HL-60 (cell line): ENCODE results near the gene ZNF134.

Experiments
- DNase-seq, 2 experiments: peaks; one replicate each; pipeline ENCODE4 v3.0.0-alpha.2; 2010 to 2020; ENCODE audit warnings: low read depth in 1 of 2, low spot score in 1 of 2
- H3K27ac ChIP-seq: fragments of 250-450 bp; sonication (Bioruptor Pico); replicated peaks from 2 replicates; pipeline ENCODE4 v1.5.1; 2020; ENCODE audit warnings: mild to moderate bottlenecking, moderate library complexity
- H3K27me3 ChIP-seq: fragments of 250-450 bp; sonication (Bioruptor Pico); 2 replicates; pipeline ENCODE4 v1.5.1; 2021; ENCODE audit warnings: mild to moderate bottlenecking, moderate library complexity; ENCODE audit not compliant: insufficient read depth, poor library complexity, severe bottlenecking
- H3K4me3 ChIP-seq: replicated peaks from 2 replicates; pipeline ENCODE4 v1.5.1; 2011; ENCODE audit warnings: mild to moderate bottlenecking, control low read depth, low read length; ENCODE audit not compliant: insufficient read depth
- GABPA ChIP-seq: IDR thresholded peaks from 2 replicates; pipeline ENCODE4 v1.6.1; 2012; ENCODE audit warnings: low read depth
- POLR2AphosphoS5 ChIP-seq: IDR thresholded peaks from 2 replicates; pipeline ENCODE4 v1.6.1; 2012; ENCODE audit warnings: low read depth
- SPI1 ChIP-seq: IDR thresholded peaks from 2 replicates; pipeline ENCODE4 v1.6.1; 2012; ENCODE audit warnings: low read depth, mild to moderate bottlenecking, borderline replicate concordance
- TF ChIP-seq, protein P1 (sequence below): IDR thresholded peaks from 2 replicates; pipeline ENCODE4 v1.6.1; 2012; ENCODE audit warnings: low read depth; ENCODE audit not compliant: insufficient replicate concordance
- TF ChIP-seq, protein P2 (sequence below): IDR thresholded peaks from one replicate; pipeline ENCODE4 v1.5.1; 2011; ENCODE audit warnings: low read length, control low read depth, inconsistent platforms; ENCODE audit not compliant: insufficient read depth

Gene ZNF134

DNA sequence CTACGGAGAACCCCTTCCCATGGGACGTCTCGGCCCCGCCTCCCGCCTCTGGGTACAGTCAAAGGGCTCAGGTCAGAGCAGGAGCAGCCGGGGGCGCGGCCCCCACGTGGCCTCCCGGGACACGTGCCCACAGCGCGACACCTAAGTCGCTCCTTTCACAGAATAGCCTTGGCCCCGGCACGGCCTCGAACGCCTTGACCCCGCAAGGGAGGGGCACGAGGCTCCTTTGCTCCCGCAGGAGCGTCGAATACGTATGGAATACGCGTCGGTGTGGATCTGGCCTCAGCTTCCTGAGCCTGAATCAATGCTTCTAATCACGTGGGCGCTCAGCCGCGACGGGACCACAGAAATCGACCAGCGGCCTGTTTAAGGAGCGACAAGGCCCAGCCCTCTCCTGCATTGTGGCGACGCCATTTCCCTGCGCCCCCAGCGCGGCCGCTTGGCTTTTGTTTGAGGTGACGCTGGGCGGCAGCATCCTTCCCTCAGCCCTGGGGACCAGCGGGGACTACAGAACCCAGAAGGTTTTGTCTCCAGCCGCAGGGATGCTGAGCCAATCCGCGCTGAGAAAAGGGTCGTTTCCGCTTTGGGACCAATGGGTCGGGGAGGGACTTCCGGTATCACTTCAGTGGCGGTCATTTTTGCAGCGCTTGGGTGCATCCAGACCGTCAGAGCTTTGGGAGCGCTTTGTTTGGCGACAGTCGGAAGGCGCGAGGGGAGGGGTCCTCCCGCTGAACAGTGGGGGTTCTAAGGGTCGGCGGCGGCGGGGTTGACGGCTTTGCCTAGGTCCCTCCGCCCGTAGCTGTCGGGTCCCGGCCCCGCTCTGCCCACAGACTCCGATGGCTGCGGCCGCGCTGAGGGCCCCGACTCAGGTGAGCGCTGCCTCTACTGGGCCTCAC is 30.3 kb upstream of the ZNF134 start, which contains the start of gene ZIK1:
TSS of gene ZIK1 (plus strand) at position 625 of the 896 bp plus-strand sequence. CDS start at position 837, 212 bp downstream.
- Histone ChIP-seq H3K4me3 (peak within 1 kb of the TSS; percentile 67), H3K27me3 (no peaks in the 10 kb centered on the region), H3K27ac (no peak within 1 kb of the TSS; the same call in 1 of the 2 replicates)
- TF ChIP-seq, protein P1, sequence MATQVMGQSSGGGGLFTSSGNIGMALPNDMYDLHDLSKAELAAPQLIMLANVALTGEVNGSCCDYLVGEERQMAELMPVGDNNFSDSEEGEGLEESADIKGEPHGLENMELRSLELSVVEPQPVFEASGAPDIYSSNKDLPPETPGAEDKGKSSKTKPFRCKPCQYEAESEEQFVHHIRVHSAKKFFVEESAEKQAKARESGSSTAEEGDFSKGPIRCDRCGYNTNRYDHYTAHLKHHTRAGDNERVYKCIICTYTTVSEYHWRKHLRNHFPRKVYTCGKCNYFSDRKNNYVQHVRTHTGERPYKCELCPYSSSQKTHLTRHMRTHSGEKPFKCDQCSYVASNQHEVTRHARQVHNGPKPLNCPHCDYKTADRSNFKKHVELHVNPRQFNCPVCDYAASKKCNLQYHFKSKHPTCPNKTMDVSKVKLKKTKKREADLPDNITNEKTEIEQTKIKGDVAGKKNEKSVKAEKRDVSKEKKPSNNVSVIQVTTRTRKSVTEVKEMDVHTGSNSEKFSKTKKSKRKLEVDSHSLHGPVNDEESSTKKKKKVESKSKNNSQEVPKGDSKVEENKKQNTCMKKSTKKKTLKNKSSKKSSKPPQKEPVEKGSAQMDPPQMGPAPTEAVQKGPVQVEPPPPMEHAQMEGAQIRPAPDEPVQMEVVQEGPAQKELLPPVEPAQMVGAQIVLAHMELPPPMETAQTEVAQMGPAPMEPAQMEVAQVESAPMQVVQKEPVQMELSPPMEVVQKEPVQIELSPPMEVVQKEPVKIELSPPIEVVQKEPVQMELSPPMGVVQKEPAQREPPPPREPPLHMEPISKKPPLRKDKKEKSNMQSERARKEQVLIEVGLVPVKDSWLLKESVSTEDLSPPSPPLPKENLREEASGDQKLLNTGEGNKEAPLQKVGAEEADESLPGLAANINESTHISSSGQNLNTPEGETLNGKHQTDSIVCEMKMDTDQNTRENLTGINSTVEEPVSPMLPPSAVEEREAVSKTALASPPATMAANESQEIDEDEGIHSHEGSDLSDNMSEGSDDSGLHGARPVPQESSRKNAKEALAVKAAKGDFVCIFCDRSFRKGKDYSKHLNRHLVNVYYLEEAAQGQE, result peak; percentile 43
- TF ChIP-seq, protein P2, sequence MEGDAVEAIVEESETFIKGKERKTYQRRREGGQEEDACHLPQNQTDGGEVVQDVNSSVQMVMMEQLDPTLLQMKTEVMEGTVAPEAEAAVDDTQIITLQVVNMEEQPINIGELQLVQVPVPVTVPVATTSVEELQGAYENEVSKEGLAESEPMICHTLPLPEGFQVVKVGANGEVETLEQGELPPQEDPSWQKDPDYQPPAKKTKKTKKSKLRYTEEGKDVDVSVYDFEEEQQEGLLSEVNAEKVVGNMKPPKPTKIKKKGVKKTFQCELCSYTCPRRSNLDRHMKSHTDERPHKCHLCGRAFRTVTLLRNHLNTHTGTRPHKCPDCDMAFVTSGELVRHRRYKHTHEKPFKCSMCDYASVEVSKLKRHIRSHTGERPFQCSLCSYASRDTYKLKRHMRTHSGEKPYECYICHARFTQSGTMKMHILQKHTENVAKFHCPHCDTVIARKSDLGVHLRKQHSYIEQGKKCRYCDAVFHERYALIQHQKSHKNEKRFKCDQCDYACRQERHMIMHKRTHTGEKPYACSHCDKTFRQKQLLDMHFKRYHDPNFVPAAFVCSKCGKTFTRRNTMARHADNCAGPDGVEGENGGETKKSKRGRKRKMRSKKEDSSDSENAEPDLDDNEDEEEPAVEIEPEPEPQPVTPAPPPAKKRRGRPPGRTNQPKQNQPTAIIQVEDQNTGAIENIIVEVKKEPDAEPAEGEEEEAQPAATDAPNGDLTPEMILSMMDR, result no peak
- peak; percentile 93 for TF ChIP-seq GABPA
- peak; percentile 83 to 91 for DNase-seq

DNA sequence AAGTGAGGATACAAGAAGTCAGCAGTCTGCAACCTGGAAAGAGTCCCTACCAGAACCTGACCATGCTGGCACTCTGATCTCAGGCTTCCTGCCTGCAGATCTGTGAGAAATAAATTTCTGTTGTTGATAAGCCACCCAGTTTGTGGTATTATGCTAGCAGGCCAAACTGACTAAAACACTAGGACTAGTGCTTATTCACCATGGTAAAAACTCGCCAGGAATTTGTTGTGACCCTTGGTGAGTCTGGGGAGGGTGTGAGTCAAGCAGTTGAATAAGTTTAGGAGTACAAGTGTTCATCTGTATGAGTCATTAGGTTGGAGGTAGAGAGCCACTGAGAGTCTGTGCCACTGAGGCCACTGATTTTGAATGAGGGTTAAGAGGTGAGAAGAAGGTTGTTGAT is 26.5 kb upstream of the ZNF134 start:
- H3K4me3 ChIP-seq, result no peak overlapping the region
- no peak for DNase-seq

DNA sequence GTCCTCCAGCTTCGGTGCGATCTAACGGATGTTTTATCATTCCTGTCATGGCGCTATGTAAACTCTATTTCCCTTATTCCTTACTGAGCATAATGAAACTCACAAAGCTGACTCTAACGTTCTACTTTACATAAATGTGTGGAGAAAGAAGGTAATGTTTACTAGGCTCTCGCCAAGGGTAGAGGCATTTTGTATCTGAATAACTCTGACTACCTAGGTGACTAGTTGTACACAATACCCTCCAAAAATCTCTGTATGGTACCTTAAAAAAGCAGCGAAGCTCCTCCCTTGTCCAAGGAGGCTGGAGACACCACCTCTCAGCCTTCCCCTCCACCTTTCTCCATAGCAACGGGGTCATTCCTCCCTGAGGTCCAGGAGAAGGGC is 14.7 kb upstream of the ZNF134 start:
- TF ChIP-seq POLR2AphosphoS5, result no peak
- TF ChIP-seq GABPA, result no peak
- TF ChIP-seq SPI1, result no peak
- TF ChIP-seq, protein P1, result no peak
- TF ChIP-seq, protein P2, result no peak
- H3K4me3 ChIP-seq, result peak overlapping the region; percentile 99
- H3K27me3 ChIP-seq, result no peaks in the 10 kb centered on the region
- DNase-seq, result no peak
- peak overlapping the region; percentile 78; the same call in 1 of the 2 replicates for H3K27ac ChIP-seq

More for the DNA sequence above, 26.5 kb upstream of the ZNF134 start:
- no peaks in the 10 kb centered on the region for H3K27me3 ChIP-seq
- TF ChIP-seq, protein P1, result no peak
- TF ChIP-seq, protein P2, result no peak
- TF ChIP-seq SPI1 (no peak), POLR2AphosphoS5 (no peak), GABPA (no peak)
- H3K27ac ChIP-seq, result no peak overlapping the region
